Gastroesophageal sphincter (tissue), 4 donors: ENCODE results near the gene MOCOS. TPM values are rescaled to one million over a fixed set of nuclear protein-coding genes. Genes with fewer than 3 reads are reported as not detected.

Experiments used
- ATAC-seq: fragments of 150-250 bp; one replicate; pipeline ENCODE4 v1.9.1; 2016; ENCODE audit warnings: mild to moderate bottlenecking, moderate library complexity
- H3K27ac ChIP-seq, 4 donors: fragments of 200-600 bp; sonication (generic) in 3 of 4; 1 replicate in 3 of 4; 2 replicates in 1 of 4; pipeline ENCODE4 v1.5.1; 2016 to 2019
- H3K27me3 ChIP-seq: fragments of 200-600 bp; sonication (generic); one replicate; pipeline ENCODE4 v1.5.1; 2019
- H3K36me3 ChIP-seq, 2 donors: fragments of 200-600 bp; sonication (generic); one replicate each; pipeline ENCODE4 v1.5.1; 2019; ENCODE audit warnings: control low read depth in 1 of 2
- H3K4me1 ChIP-seq, 3 donors: fragments of 200-600 bp; sonication (generic); 1 replicate in 2 of 3; 2 replicates in 1 of 3; pipeline ENCODE4 v1.5.1; 2016 to 2019; ENCODE audit warnings: control low read depth in 2 of 3
- H3K4me3 ChIP-seq, 2 donors: fragments of 200-600 bp; sonication (generic); one replicate each; pipeline ENCODE4 v1.5.1; 2019; ENCODE audit warnings: mild to moderate bottlenecking in 1 of 2, moderate library complexity in 1 of 2
- H3K9me3 ChIP-seq, 3 donors: fragments of 200-600 bp; sonication (generic); one replicate each; pipeline ENCODE4 v1.5.1; 2017 to 2019; ENCODE audit warnings: control low read depth in 2 of 3
- EP300 ChIP-seq: sonication (generic); formaldehyde crosslinking; IDR thresholded peaks from one replicate; pipeline ENCODE4 v1.6.1; 2017; ENCODE audit warnings: antibody characterized with exemption, mild to moderate bottlenecking
- POLR2A ChIP-seq, 2 donors: fragments of 450-650 bp; IDR thresholded peaks; one replicate each; pipeline ENCODE4 v1.6.1; 2017; ENCODE audit warnings: antibody characterized with exemption in 2 of 2, mild to moderate bottlenecking in 2 of 2, moderate library complexity in 1 of 2
- POLR2AphosphoS5 ChIP-seq: sonication (generic); formaldehyde crosslinking; IDR thresholded peaks from one replicate; pipeline ENCODE4 v1.6.1; 2017; ENCODE audit warnings: antibody characterized with exemption
- WGBS, 2 donors: methylation state at CpG; one replicate each; pipeline ENCODE4 v1.1.5; 2018; ENCODE audit warnings: low coverage in 1 of 2; 5-methylcytosine and 5-hydroxymethylcytosine counted together
- total RNA-seq, 4 donors: library from RNA; depleted of rRNA; stranded (reverse); fragments of >200 nt; gene quantifications; one replicate each; pipeline ENCODE4 v1.1.0, GENCODE V29; 2016
- TF ChIP-seq, protein P1 (sequence below), 4 experiments: fragments of 200-600 bp in 2 of 4; fragments of 450-650 bp in 2 of 4; sonication (generic) in 1 of 4; IDR thresholded peaks; one replicate each; pipeline ENCODE4 v1.5.1; 2017 to 2019; ENCODE audit warnings: antibody characterized with exemption in 4 of 4, mild to moderate bottlenecking in 2 of 4, moderate library complexity in 2 of 4

MOCOS gene
- total RNA-seq, 4 donors from 2014 or later: 1.3 to 2.1 (median 1.7) TPM

DNA sequence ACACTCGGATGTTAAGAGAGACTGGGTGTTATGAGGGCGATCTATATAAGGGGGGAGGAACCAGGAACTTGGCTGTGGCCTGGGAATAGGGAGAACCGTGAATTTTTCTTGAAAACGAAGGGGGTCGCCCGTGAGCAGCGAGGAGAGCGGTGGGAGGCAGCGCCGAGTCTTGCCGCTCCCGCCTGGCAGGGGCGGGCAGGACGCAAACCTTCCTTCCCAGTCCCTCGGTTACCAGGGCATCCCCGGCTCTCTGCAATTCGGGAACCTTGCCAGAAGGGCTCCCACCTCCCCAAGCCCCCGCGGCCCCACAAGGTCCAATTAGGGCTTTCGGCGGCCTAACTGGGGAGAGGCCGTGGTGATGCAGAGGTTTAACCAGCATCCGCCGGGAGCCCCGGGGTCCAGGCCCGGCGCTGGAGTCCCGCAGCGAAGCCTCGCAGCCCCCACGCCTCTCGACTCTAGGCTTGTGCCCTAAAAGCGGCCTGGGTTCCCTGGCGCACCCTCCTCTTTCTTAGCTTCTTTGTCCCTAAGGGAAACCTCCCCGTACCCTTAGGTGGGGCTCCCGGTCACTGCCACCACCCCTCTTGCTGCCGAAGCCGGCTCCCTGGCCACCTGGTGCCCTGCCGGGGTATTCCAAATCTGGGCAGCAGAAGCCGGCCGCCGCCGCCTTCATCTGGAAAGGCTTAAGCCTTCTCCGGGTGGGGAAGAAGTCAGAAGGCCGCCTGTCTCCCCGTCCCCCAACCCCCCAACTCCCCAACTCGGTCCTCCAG lies 109.5 kb downstream of the MOCOS start:
- peak overlapping the region; percentile 37 to 88 for H3K4me3 ChIP-seq
- no peaks in the 10 kb centered on the region for H3K36me3 ChIP-seq
- peaks cover 0 to 39% (median 8%) of the 10 kb centered on the region in 3 donors for H3K4me1 ChIP-seq
- TF ChIP-seq POLR2A (IDR thresholded peaks at IDR 0.05) (no peak), EP300 (no peak), POLR2AphosphoS5 (peak; percentile 17)
- TF ChIP-seq, protein P1, sequence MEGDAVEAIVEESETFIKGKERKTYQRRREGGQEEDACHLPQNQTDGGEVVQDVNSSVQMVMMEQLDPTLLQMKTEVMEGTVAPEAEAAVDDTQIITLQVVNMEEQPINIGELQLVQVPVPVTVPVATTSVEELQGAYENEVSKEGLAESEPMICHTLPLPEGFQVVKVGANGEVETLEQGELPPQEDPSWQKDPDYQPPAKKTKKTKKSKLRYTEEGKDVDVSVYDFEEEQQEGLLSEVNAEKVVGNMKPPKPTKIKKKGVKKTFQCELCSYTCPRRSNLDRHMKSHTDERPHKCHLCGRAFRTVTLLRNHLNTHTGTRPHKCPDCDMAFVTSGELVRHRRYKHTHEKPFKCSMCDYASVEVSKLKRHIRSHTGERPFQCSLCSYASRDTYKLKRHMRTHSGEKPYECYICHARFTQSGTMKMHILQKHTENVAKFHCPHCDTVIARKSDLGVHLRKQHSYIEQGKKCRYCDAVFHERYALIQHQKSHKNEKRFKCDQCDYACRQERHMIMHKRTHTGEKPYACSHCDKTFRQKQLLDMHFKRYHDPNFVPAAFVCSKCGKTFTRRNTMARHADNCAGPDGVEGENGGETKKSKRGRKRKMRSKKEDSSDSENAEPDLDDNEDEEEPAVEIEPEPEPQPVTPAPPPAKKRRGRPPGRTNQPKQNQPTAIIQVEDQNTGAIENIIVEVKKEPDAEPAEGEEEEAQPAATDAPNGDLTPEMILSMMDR (IDR thresholded peaks at IDR 0.05): peak in 3 of 4 experiments; percentile 27 to 57 (median 28)
- peak; percentile 49 for ATAC-seq
- WGBS, 2 donors: 0% methylated on average over 3 to 17 of the region's 47 CpGs
- H3K27me3 ChIP-seq: peaks cover 10% of the 10 kb centered on the region
- no peaks in the 10 kb centered on the region for H3K9me3 ChIP-seq
- peak overlapping the region; percentile 2 to 84 (median 78) for H3K27ac ChIP-seq

DNA sequence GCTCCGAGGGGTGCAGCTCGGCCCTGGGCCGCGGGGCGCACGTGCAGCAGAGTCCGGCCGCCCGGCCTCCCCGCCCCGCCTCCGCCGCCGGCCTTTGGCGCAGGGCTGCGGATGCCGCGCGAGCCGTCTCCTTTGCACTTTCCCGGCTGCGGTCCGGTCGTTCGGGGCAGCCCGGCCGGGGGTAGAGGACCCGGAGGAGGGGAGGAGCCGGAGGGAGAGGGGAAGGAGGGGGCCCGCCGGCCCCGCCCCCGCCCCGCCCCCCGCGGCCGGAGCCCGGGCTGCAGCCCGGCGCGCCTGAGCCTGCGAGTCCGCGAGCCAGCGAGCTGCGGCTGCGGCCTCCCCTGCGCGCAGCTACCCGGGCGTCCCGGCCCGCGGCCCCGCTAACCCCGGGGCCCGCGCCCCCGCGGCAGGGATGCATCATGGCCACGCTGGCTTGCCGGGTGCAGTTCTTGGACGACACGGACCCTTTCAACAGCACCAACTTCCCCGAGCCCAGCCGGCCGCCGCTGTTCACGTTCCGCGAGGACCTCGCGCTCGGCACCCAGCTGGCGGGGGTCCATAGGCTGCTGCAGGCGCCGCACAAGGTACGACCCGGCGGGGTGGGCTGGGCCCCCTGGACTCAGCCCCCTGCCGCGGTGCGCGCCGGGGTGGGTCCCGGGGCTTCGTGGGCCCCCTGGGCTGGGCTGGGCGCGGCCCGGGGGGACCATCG lies 110.3 kb downstream of the MOCOS start, which contains the start of gene FHOD3:
FHOD3 (plus strand) TSS at position 297 of the 709 bp plus-strand sequence; CDS start at position 420, 123 bp downstream.
- peak; percentile 84 for ATAC-seq
- no peaks in the 10 kb centered on the region for H3K36me3 ChIP-seq
- peak within 1 kb of the TSS; percentile 37 to 88 for H3K4me3 ChIP-seq
- peak in 1 of 2 donors; percentile 20 for TF ChIP-seq POLR2A (IDR thresholded peaks at IDR 0.05)
- TF ChIP-seq, protein P1 (IDR thresholded peaks at IDR 0.05): no peak
- H3K27ac ChIP-seq: peak within 1 kb of the TSS; percentile 2 to 84 (median 78)
- no peaks in the 10 kb centered on the region for H3K9me3 ChIP-seq
- peaks cover 0 to 39% (median 8%) of the 10 kb centered on the region in 3 donors for H3K4me1 ChIP-seq
- H3K27me3 ChIP-seq: peaks cover 10% of the 10 kb centered on the region
- WGBS, 2 donors: no CpG with 5 or more reads among the region's 91 CpGs

DNA sequence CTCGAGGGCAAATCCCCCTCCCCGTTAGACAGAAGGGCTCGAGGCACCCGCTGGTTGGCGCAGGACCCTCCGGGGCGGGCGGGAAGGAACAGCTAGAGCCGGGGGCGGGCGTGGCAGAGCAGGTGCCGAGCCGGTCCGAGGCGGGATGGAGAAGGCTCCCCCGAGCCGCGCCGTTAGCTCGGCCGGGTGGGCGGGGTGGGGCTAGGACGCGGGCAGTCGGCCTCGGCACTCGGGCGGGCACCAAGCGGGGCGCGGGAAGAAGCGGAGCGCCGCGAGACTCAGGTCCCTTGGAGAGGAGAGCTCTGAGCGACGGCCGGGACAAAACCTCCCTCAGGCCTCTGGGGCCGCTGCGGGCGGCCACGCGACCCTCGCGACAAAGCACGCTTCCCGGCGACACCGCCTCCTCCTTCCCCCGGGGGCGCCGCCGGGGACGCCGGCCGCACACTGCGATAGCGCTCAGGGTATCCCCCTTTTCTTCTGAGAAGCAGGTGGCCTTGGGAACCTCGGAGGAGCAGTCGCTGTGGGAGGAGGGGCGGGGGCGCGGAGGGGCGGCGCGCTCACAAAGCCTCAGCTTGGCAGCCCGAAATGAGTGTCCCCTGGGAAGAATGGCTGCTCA lies 110.9 kb downstream of the MOCOS start:
- no peaks in the 10 kb centered on the region for H3K36me3 ChIP-seq
- H3K4me1 ChIP-seq: peaks cover 0 to 39% (median 8%) of the 10 kb centered on the region in 3 donors
- H3K27me3 ChIP-seq: peaks cover 10% of the 10 kb centered on the region
- no peak for TF ChIP-seq EP300
- no peak for TF ChIP-seq POLR2AphosphoS5
- TF ChIP-seq, protein P1 (IDR thresholded peaks at IDR 0.05): no peak
- TF ChIP-seq POLR2A (IDR thresholded peaks at IDR 0.05): no peak
- 5 to 17% methylated on average over 2 to 4 of the region's 67 CpGs for WGBS, 2 donors
- ATAC-seq: peak; percentile 19
- H3K9me3 ChIP-seq: no peaks in the 10 kb centered on the region
- H3K4me3 ChIP-seq: peak overlapping the region; percentile 37 to 88
- peak overlapping the region in 3 of 4 donors; percentile 71 to 84 (median 84) for H3K27ac ChIP-seq

DNA sequence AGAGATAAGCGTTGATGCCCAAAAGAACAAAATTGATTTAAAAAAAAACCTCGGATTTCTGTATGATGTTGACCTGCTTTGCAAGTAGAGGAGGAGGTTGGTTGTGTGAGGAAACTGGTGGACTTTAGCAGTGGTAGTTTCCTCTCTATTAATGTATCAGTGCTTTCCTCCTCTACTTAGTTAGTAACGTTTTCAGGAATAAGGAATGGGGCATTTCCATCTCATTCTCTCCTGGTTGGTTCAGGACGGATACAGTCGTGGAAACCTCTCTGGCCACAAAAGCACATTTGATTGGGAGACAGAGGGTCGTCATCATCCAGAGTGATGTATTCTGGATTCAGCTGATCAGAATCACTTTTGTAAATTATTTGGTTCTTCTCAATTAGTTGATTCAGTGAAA lies 111.7 kb downstream of the MOCOS start:
- Histone ChIP-seq H3K9me3 (no peaks in the 10 kb centered on the region), H3K4me3 (peak overlapping the region in 1 of 2 donors; percentile 88), H3K4me1 (peaks cover 0 to 39% (median 8%) of the 10 kb centered on the region in 3 donors), H3K36me3 (no peaks in the 10 kb centered on the region), H3K27ac (no peak overlapping the region), H3K27me3 (peaks cover 10% of the 10 kb centered on the region)
- no peak for ATAC-seq
- 81 to 84% methylated on average over 3 to 6 of the region's 6 CpGs for WGBS, 2 donors
- TF ChIP-seq, protein P1 (IDR thresholded peaks at IDR 0.05): no peak
- no peak for TF ChIP-seq POLR2AphosphoS5
- TF ChIP-seq POLR2A (IDR thresholded peaks at IDR 0.05): no peak
- no peak for TF ChIP-seq EP300
